Measurements from ENCODE around the gene ATG101. TPM values are rescaled to one million over a fixed set of nuclear protein-coding genes. Genes with fewer than 3 reads are reported as not detected.

ATG101 gene
- total and polyA plus RNA-seq, 9 of the 15 experiments (the other 6 are each of a cell fraction or from before 2014, with no cell fraction given) = 2.9 to 52.4 (median 29.7) TPM

- TF ChIP-seq TFAM (CRISPR knock-in tag; conservative IDR thresholded peaks at IDR 0.05) (no peak), BRF1 (IDR thresholded peaks at IDR 0.05; ENCODE audit: borderline replicate concordance, extremely low read depth, insufficient read length) (no peak), MCM7 (IDR thresholded peaks at IDR 0.05) (no peak), TEAD2 (tag; IDR thresholded peaks at IDR 0.05) (no peak), E2F1 (CRISPR knock-in tag; IDR thresholded peaks at IDR 0.05) (0 out of 2 replicates have a peak, but pooled peaks have one; percentile 26), ZBTB34 (CRISPR knock-in tag; IDR thresholded peaks at IDR 0.05) (no peak), TCF7L2 (IDR thresholded peaks at IDR 0.05; ENCODE audit: low read depth, low read length) (peak; percentile 95), ATF4 (CRISPR knock-in tag; IDR thresholded peaks at IDR 0.05) (peak; percentile 49; the same call in 1 of the 2 replicates), ZNF324 (CRISPR knock-in tag; IDR thresholded peaks at IDR 0.05) (no peak), ELK3 (CRISPR knock-in tag; IDR thresholded peaks at IDR 0.05) (no peak), BCLAF1 (IDR thresholded peaks at IDR 0.05; ENCODE audit: borderline replicate concordance in 1 of 2, control insufficient read depth in 1 of 2, low read depth in 2 of 2, low read length in 1 of 2) (peak; percentile 85 to 100; a peak in 2 of 4 replicates), PCBP1 (IDR thresholded peaks at IDR 0.05; ENCODE audit: low read depth, low read length, poor library complexity, severe bottlenecking) (peak; percentile 97), SIN3A (IDR thresholded peaks at IDR 0.05; ENCODE audit: borderline replicate concordance in 2 of 2, control insufficient read depth in 1 of 2, low read depth in 2 of 2, low read length in 2 of 2) (peak; percentile 82 to 95), ATF6 (CRISPR knock-in tag; IDR thresholded peaks at IDR 0.05) (no peak), HNRNPL (IDR thresholded peaks at IDR 0.05; ENCODE audit: low read depth, low read length) (no peak)
Observed at GRCh38 chr12:52069327-52070184, at the start of gene ATG101 (continued).

Measured in K562 (cell line).